WTC11 (cell line): ENCODE results near the gene GNAI3. TPM values are rescaled to one million over a fixed set of nuclear protein-coding genes. Genes with fewer than 3 reads are reported as not detected.

ENCODE experiments used
- ATAC-seq: fragments of 200-7000 bp; cut with Tn5 transposase; 2 replicates; pipeline ENCODE4 v1.10.0; 2021; ENCODE audit warnings: mild to moderate bottlenecking, moderate library complexity
- CTCF ChIA-PET: fragments of 300-600 bp; sonication (Branson Sonifier 250); formaldehyde crosslinking; loops from one replicate; lab custom pipeline; 2021; ENCODE audit warnings: antibody characterized with exemption; lab: Charles Lee
- POLR2A ChIA-PET: fragments of 350-600 bp; sonication (Branson Sonifier 250); formaldehyde crosslinking; loops from one replicate; lab custom pipeline; 2021; ENCODE audit warnings: antibody characterized with exemption; lab: Charles Lee
- DNase-seq: peaks from one replicate; pipeline ENCODE4 v3.0.0; 2021; ENCODE audit warnings: low spot score
- H3K27ac Mint-ChIP-seq: 2 replicates; pipeline ENCODE4 v1.8.0; 2021; ENCODE audit warnings: mixed read lengths
- H3K27me3 Mint-ChIP-seq: 2 replicates; pipeline ENCODE4 v1.8.0; 2021; ENCODE audit warnings: low read depth, mild to moderate bottlenecking, moderate library complexity, mixed read lengths
- H3K36me3 Mint-ChIP-seq: 2 replicates; pipeline ENCODE4 v1.8.0; 2021; ENCODE audit warnings: mixed read lengths
- H3K4me1 Mint-ChIP-seq: 2 replicates; pipeline ENCODE4 v1.8.0; 2022; ENCODE audit warnings: mixed read lengths
- H3K4me3 Mint-ChIP-seq: 2 replicates; pipeline ENCODE4 v1.8.0; 2021; ENCODE audit warnings: mild to moderate bottlenecking, moderate library complexity, mixed read lengths
- H3K9me3 Mint-ChIP-seq: 2 replicates; pipeline ENCODE4 v1.8.0; 2021; ENCODE audit warnings: mixed read lengths
- CREB1 ChIP-seq: sonication (generic); formaldehyde crosslinking; IDR thresholded peaks from 2 replicates; pipeline ENCODE4 v1.8.0; 2023; ENCODE audit warnings: mild to moderate bottlenecking, missing genetic modification reagents
- ELF4 ChIP-seq: sonication (generic); formaldehyde crosslinking; IDR thresholded peaks from 2 replicates; pipeline ENCODE4 v1.8.1; 2022; ENCODE audit warnings: low read depth, mild to moderate bottlenecking, moderate library complexity, missing genetic modification reagents
- ESRRA ChIP-seq: sonication (generic); formaldehyde crosslinking; IDR thresholded peaks from 2 replicates; pipeline ENCODE4 v1.8.1; 2022; ENCODE audit warnings: mild to moderate bottlenecking, missing genetic modification reagents, borderline replicate concordance
- ETV6 ChIP-seq: sonication (generic); formaldehyde crosslinking; IDR thresholded peaks from 2 replicates; pipeline ENCODE4 v1.8.1; 2022; ENCODE audit warnings: mild to moderate bottlenecking, missing genetic modification reagents
- HMGA2 ChIP-seq: fragments of 250-450 bp; sonication (Bioruptor Pico); IDR thresholded peaks from 2 replicates; pipeline ENCODE4 v1.4.0; 2021; ENCODE audit warnings: mild to moderate bottlenecking, moderate library complexity
- JAZF1 ChIP-seq: fragments of 250-450 bp; sonication (Bioruptor Pico); IDR thresholded peaks from 2 replicates; pipeline ENCODE4 v1.9.0; 2021; ENCODE audit warnings: moderate library complexity, mild to moderate bottlenecking, inconsistent platforms
- MXD4 ChIP-seq: fragments of 250-450 bp; sonication (Bioruptor Pico); IDR thresholded peaks from 2 replicates; pipeline ENCODE4 v1.8.0; 2021; ENCODE audit warnings: mild to moderate bottlenecking, moderate library complexity, borderline replicate concordance
- NFE2L1 ChIP-seq: sonication (generic); formaldehyde crosslinking; IDR thresholded peaks from 2 replicates; pipeline ENCODE4 v1.8.1; 2023; ENCODE audit warnings: missing genetic modification reagents
- OVOL2 ChIP-seq: fragments of 250-450 bp; sonication (Bioruptor Pico); IDR thresholded peaks from 2 replicates; pipeline ENCODE4 v1.9.0; 2021; ENCODE audit warnings: mild to moderate bottlenecking, borderline replicate concordance
- PRDM15 ChIP-seq: sonication (generic); formaldehyde crosslinking; IDR thresholded peaks from 2 replicates; pipeline ENCODE4 v1.8.0; 2022; ENCODE audit warnings: missing genetic modification reagents
- SOX15 ChIP-seq: fragments of 250-450 bp; sonication (Bioruptor Pico); IDR thresholded peaks from 2 replicates; pipeline ENCODE4 v1.9.0; 2021; ENCODE audit warnings: mild to moderate bottlenecking
- TEAD4 ChIP-seq: sonication (generic); formaldehyde crosslinking; IDR thresholded peaks from 2 replicates; pipeline ENCODE4 v1.8.0; 2022; ENCODE audit warnings: mild to moderate bottlenecking, missing genetic modification reagents
- ZNF138 ChIP-seq: sonication (generic); formaldehyde crosslinking; conservative IDR thresholded peaks from 2 replicates; pipeline ENCODE4 v1.8.1; 2022; ENCODE audit warnings: mild to moderate bottlenecking, moderate library complexity, missing genetic modification reagents
- ZNF532 ChIP-seq: fragments of 250-450 bp; sonication (Bioruptor Pico); IDR thresholded peaks from 2 replicates; pipeline ENCODE4 v1.9.0; 2021; ENCODE audit warnings: mild to moderate bottlenecking, borderline replicate concordance
- total RNA-seq: library from RNA; stranded (reverse); gene quantifications from 3 replicates; pipeline ENCODE4 v1.2.3, GENCODE V29; 2021
- TF ChIP-seq, protein P1 (sequence below): sonication (generic); formaldehyde crosslinking; IDR thresholded peaks from 2 replicates; pipeline ENCODE4 v1.8.1; 2023; ENCODE audit warnings: mild to moderate bottlenecking, missing genetic modification reagents, moderate library complexity
- TF ChIP-seq, protein P2 (sequence below): fragments of 250-450 bp; sonication (Bioruptor Pico); IDR thresholded peaks from 2 replicates; pipeline ENCODE4 v1.9.0; 2021; ENCODE audit warnings: mild to moderate bottlenecking
- TF ChIP-seq, protein P3 (sequence below): sonication (generic); formaldehyde crosslinking; IDR thresholded peaks from 2 replicates; pipeline ENCODE4 v1.8.0; 2022; ENCODE audit warnings: mild to moderate bottlenecking, missing genetic modification reagents
- TF ChIP-seq, protein P4 (sequence below): sonication (generic); formaldehyde crosslinking; IDR thresholded peaks from 2 replicates; pipeline ENCODE4 v1.8.0; 2023; ENCODE audit warnings: missing genetic modification reagents, mild to moderate bottlenecking, borderline replicate concordance

The GNAI3 gene
- total RNA-seq, 1 experiment from 2014 or later = 7.2 TPM

GRCh38 chr1:109573785-109574184 is 25.4 kb downstream of the GNAI3 start (continued):
- TF ChIP-seq ELF4 (CRISPR knock-in tag) (no peak), SOX15 (CRISPR knock-in tag) (no peak)

- no peak for DNase-seq
- CTCF ChIA-PET = no interaction called here
- Mint-ChIP-seq H3K4me3 (no peak overlapping the region), H3K36me3 (peaks cover 38% of the 10 kb centered on the region), H3K27me3 (no peaks in the 10 kb centered on the region), H3K4me1 (no peaks in the 10 kb centered on the region), H3K27ac (no peak overlapping the region), H3K9me3 (no peaks in the 10 kb centered on the region)
- POLR2A ChIA-PET = no interaction called here
- no peak for ATAC-seq
- TF ChIP-seq TEAD4 (CRISPR knock-in tag) (no peak), PRDM15 (no peak), OVOL2 (CRISPR knock-in tag) (no peak), NFE2L1 (CRISPR knock-in tag) (no peak), JAZF1 (CRISPR knock-in tag) (no peak), MXD4 (CRISPR knock-in tag) (no peak), ETV6 (CRISPR knock-in tag) (no peak), ZNF532 (CRISPR knock-in tag) (no peak), HMGA2 (no peak), CREB1 (no peak), ZNF138 (no peak), ESRRA (CRISPR knock-in tag) (no peak)
- TF ChIP-seq, protein P1, sequence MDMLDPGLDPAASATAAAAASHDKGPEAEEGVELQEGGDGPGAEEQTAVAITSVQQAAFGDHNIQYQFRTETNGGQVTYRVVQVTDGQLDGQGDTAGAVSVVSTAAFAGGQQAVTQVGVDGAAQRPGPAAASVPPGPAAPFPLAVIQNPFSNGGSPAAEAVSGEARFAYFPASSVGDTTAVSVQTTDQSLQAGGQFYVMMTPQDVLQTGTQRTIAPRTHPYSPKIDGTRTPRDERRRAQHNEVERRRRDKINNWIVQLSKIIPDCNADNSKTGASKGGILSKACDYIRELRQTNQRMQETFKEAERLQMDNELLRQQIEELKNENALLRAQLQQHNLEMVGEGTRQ = no peak
- TF ChIP-seq, protein P2, sequence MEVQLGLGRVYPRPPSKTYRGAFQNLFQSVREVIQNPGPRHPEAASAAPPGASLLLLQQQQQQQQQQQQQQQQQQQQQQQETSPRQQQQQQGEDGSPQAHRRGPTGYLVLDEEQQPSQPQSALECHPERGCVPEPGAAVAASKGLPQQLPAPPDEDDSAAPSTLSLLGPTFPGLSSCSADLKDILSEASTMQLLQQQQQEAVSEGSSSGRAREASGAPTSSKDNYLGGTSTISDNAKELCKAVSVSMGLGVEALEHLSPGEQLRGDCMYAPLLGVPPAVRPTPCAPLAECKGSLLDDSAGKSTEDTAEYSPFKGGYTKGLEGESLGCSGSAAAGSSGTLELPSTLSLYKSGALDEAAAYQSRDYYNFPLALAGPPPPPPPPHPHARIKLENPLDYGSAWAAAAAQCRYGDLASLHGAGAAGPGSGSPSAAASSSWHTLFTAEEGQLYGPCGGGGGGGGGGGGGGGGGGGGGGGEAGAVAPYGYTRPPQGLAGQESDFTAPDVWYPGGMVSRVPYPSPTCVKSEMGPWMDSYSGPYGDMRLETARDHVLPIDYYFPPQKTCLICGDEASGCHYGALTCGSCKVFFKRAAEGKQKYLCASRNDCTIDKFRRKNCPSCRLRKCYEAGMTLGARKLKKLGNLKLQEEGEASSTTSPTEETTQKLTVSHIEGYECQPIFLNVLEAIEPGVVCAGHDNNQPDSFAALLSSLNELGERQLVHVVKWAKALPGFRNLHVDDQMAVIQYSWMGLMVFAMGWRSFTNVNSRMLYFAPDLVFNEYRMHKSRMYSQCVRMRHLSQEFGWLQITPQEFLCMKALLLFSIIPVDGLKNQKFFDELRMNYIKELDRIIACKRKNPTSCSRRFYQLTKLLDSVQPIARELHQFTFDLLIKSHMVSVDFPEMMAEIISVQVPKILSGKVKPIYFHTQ (CRISPR knock-in tag) = no peak
- TF ChIP-seq, protein P3, sequence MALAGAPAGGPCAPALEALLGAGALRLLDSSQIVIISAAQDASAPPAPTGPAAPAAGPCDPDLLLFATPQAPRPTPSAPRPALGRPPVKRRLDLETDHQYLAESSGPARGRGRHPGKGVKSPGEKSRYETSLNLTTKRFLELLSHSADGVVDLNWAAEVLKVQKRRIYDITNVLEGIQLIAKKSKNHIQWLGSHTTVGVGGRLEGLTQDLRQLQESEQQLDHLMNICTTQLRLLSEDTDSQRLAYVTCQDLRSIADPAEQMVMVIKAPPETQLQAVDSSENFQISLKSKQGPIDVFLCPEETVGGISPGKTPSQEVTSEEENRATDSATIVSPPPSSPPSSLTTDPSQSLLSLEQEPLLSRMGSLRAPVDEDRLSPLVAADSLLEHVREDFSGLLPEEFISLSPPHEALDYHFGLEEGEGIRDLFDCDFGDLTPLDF (CRISPR knock-in tag) = no peak
- TF ChIP-seq, protein P4, sequence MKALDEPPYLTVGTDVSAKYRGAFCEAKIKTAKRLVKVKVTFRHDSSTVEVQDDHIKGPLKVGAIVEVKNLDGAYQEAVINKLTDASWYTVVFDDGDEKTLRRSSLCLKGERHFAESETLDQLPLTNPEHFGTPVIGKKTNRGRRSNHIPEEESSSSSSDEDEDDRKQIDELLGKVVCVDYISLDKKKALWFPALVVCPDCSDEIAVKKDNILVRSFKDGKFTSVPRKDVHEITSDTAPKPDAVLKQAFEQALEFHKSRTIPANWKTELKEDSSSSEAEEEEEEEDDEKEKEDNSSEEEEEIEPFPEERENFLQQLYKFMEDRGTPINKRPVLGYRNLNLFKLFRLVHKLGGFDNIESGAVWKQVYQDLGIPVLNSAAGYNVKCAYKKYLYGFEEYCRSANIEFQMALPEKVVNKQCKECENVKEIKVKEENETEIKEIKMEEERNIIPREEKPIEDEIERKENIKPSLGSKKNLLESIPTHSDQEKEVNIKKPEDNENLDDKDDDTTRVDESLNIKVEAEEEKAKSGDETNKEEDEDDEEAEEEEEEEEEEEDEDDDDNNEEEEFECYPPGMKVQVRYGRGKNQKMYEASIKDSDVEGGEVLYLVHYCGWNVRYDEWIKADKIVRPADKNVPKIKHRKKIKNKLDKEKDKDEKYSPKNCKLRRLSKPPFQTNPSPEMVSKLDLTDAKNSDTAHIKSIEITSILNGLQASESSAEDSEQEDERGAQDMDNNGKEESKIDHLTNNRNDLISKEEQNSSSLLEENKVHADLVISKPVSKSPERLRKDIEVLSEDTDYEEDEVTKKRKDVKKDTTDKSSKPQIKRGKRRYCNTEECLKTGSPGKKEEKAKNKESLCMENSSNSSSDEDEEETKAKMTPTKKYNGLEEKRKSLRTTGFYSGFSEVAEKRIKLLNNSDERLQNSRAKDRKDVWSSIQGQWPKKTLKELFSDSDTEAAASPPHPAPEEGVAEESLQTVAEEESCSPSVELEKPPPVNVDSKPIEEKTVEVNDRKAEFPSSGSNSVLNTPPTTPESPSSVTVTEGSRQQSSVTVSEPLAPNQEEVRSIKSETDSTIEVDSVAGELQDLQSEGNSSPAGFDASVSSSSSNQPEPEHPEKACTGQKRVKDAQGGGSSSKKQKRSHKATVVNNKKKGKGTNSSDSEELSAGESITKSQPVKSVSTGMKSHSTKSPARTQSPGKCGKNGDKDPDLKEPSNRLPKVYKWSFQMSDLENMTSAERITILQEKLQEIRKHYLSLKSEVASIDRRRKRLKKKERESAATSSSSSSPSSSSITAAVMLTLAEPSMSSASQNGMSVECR (CRISPR knock-in tag) = no peak
Measured at GRCh38 chr1:109578947-109579443, 30.6 kb downstream of the GNAI3 start.
